SK-N-SH (cell line): ENCODE data around the gene DLG2. TPM values are rescaled to one million over a fixed set of nuclear protein-coding genes. Genes with fewer than 3 reads are reported as not detected.

Source experiments
- CTCF ChIA-PET: fragments of 300-600, 350-600 bp; formaldehyde crosslinking; extraction: SDS; loops from one replicate; lab custom pipeline; 2021; lab: Yijun Ruan, JAX
- POLR2A ChIA-PET: fragments of 350-600 bp; sonication (Branson Sonifier 250); formaldehyde crosslinking; extraction: SDS; loops from one replicate; lab custom pipeline; 2020; ENCODE audit warnings: antibody characterized with exemption, inconsistent platforms; lab: Yijun Ruan, JAX
- DNase-seq: peaks from one replicate; pipeline ENCODE4 v3.0.0; 2012
- H2AFZ ChIP-seq: fragments of 200-600 bp; sonication (generic); 2 replicates; pipeline ENCODE4 v1.8.1; 2016; ENCODE audit warnings: antibody characterized with exemption, mild to moderate bottlenecking, low read depth
- H3F3A ChIP-seq: fragments of 200-600 bp; sonication (generic); replicated peaks from 2 replicates; pipeline ENCODE3; 2016; ENCODE audit warnings: antibody characterized with exemption, mild to moderate bottlenecking; ENCODE audit not compliant: insufficient read depth
- H3K27ac ChIP-seq, 2 experiments: fragments of 200-500 bp in 1 of 2; fragments of 200-600 bp in 1 of 2; sonication (Bioruptor generic) in 1 of 2; sonication (generic), shearing (Covaris generic) in 1 of 2; 2 replicates each; pipeline versions ENCODE4 v1.5.1 to v1.6.1; 2014 to 2016; ENCODE audit warnings: low read depth in 2 of 2, inconsistent platforms in 1 of 2, low read length in 1 of 2, mild to moderate bottlenecking in 1 of 2, mixed read lengths in 1 of 2
- H3K27me3 ChIP-seq: fragments of 200-600 bp; sonication (generic), shearing (Covaris generic); 2 replicates; pipeline ENCODE4 v1.6.1; 2016; ENCODE audit warnings: mixed run types; ENCODE audit not compliant: insufficient read depth
- H3K36me3 ChIP-seq, 2 experiments: fragments of 200-500 bp in 1 of 2; fragments of 200-600 bp in 1 of 2; sonication (Bioruptor generic) in 1 of 2; sonication (generic) in 1 of 2; replicated peaks in 1 of 2; 2 replicates each; pipeline versions ENCODE3 to v1.5.1; 2014 to 2016; ENCODE audit warnings: low read length in 1 of 2, mild to moderate bottlenecking in 1 of 2; ENCODE audit not compliant: insufficient read depth in 2 of 2, control insufficient read depth in 1 of 2
- H3K4me1 ChIP-seq, 2 experiments: fragments of 200-500 bp in 1 of 2; fragments of 200-600 bp in 1 of 2; sonication (Bioruptor generic) in 1 of 2; sonication (generic), shearing (Covaris generic) in 1 of 2; 2 replicates each; pipeline versions ENCODE4 v1.5.1 to v1.6.1; 2014 to 2016; ENCODE audit warnings: low read depth in 1 of 2, low read length in 1 of 2, mixed run types in 1 of 2; ENCODE audit not compliant: insufficient read depth in 2 of 2, control insufficient read depth in 1 of 2
- H3K4me2 ChIP-seq: fragments of 200-600 bp; sonication (generic), shearing (Covaris generic); 2 replicates; pipeline ENCODE4 v1.6.1; 2017; ENCODE audit warnings: mixed run types
- H3K4me3 ChIP-seq, 2 experiments: fragments of 200-500 bp in 1 of 2; fragments of 200-600 bp in 1 of 2; sonication (Bioruptor generic) in 1 of 2; sonication (generic), shearing (Covaris generic) in 1 of 2; 2 replicates each; pipeline versions ENCODE4 v1.5.1 to v1.8.1; 2014 to 2016; ENCODE audit warnings: low read depth in 2 of 2, inconsistent platforms in 1 of 2, low read length in 1 of 2, mild to moderate bottlenecking in 1 of 2, mixed read lengths in 1 of 2, moderate library complexity in 1 of 2
- H3K79me2 ChIP-seq: fragments of 200-600 bp; sonication (generic); 2 replicates; pipeline ENCODE4 v1.8.1; 2017; ENCODE audit warnings: mild to moderate bottlenecking; ENCODE audit not compliant: insufficient read depth
- H3K9ac ChIP-seq: fragments of 200-600 bp; sonication (generic); 2 replicates; pipeline ENCODE4 v1.6.1; 2017; ENCODE audit warnings: mixed run types
- H3K9me2 ChIP-seq: fragments of 200-600 bp; sonication (generic); 2 replicates; pipeline ENCODE4 v1.6.1; 2017; ENCODE audit warnings: mixed run types
- H3K9me3 ChIP-seq: fragments of 200-600 bp; sonication (generic); 2 replicates; pipeline ENCODE4 v1.6.1; 2017; ENCODE audit warnings: mixed run types, mild to moderate bottlenecking, moderate library complexity
- H4K20me1 ChIP-seq: fragments of 200-600 bp; sonication (generic); 2 replicates; pipeline ENCODE4 v1.6.1; 2017; ENCODE audit warnings: mild to moderate bottlenecking, mixed run types; ENCODE audit not compliant: insufficient read depth
- CTCF ChIP-seq: fragments of 200-600 bp; sonication (generic); IDR thresholded peaks from 2 replicates; pipeline ENCODE4 v1.6.1; 2017; ENCODE audit warnings: antibody characterized with exemption, mild to moderate bottlenecking, moderate library complexity
- FOXJ3 ChIP-seq: sonication (generic); formaldehyde crosslinking; IDR thresholded peaks from 2 replicates; pipeline ENCODE4 v1.5.1; 2020; ENCODE audit warnings: mild to moderate bottlenecking, missing genetic modification reagents
- GABPA ChIP-seq: IDR thresholded peaks from 2 replicates; pipeline ENCODE4 v1.4.0; 2012; ENCODE audit warnings: low read depth, mild to moderate bottlenecking
- GATA2 ChIP-seq: sonication (generic); formaldehyde crosslinking; IDR thresholded peaks from 2 replicates; pipeline ENCODE4 v1.5.0; 2020; ENCODE audit warnings: mild to moderate bottlenecking, missing genetic modification reagents
- MEF2A ChIP-seq: IDR thresholded peaks from 2 replicates; pipeline ENCODE4 v1.4.0; 2012; ENCODE audit warnings: low read depth, borderline replicate concordance
- MXI1 ChIP-seq: IDR thresholded peaks from 2 replicates; pipeline ENCODE4 v1.6.1; 2012; ENCODE audit warnings: mild to moderate bottlenecking, low read depth, low read length, improper control_type of control experiment
- NFIC ChIP-seq: IDR thresholded peaks from 2 replicates; pipeline ENCODE4 v1.4.0; 2012; ENCODE audit warnings: borderline replicate concordance
- NRF1 ChIP-seq: IDR thresholded peaks from 2 replicates; pipeline ENCODE4 v1.6.1; 2012; ENCODE audit warnings: low read depth, mild to moderate bottlenecking, low read length
- RCOR1 ChIP-seq: fragments of 150-350 bp; IDR thresholded peaks from 2 replicates; pipeline ENCODE4 v1.6.1; 2017; ENCODE audit warnings: antibody characterized with exemption, low read length
- RXRA ChIP-seq: IDR thresholded peaks from 2 replicates; pipeline ENCODE4 v1.4.0; 2012; ENCODE audit warnings: low read depth, mild to moderate bottlenecking, borderline replicate concordance
- SMC3 ChIP-seq: IDR thresholded peaks from 2 replicates; pipeline ENCODE4 v1.6.1; 2012; ENCODE audit warnings: low read depth, low read length, improper control_type of control experiment
- TCF12 ChIP-seq: IDR thresholded peaks from 2 replicates; pipeline ENCODE4 v1.4.0; 2012
- TEAD4 ChIP-seq: IDR thresholded peaks from 2 replicates; pipeline ENCODE4 v1.4.0; 2012; ENCODE audit warnings: mild to moderate bottlenecking, borderline replicate concordance; ENCODE audit not compliant: insufficient read depth
- USF1 ChIP-seq: IDR thresholded peaks from 2 replicates; pipeline ENCODE4 v1.4.0; 2012; ENCODE audit warnings: low read depth, borderline replicate concordance
- YY1 ChIP-seq: IDR thresholded peaks from 2 replicates; pipeline ENCODE4 v1.4.0; 2012; ENCODE audit warnings: low read depth, mild to moderate bottlenecking
- WGBS: methylation state at CpG from one replicate; pipeline ENCODE4 v1.1.6; 2017; ENCODE audit warnings: low lambda C conversion rate; 5-methylcytosine and 5-hydroxymethylcytosine counted together
- polyA plus RNA-seq, 3 experiments: library from polyadenylated mRNA; depleted of rRNA; stranded (reverse); fragments of >200 nt; gene quantifications; 2 replicates each; pipeline ENCODE4 v1.2.3, GENCODE V29; 2012
- TF ChIP-seq, protein P1 (sequence below): IDR thresholded peaks from 2 replicates; pipeline ENCODE4; 2012
- TF ChIP-seq, protein P2 (sequence below): fragments of 150-350 bp; IDR thresholded peaks from 2 replicates; pipeline ENCODE4 v1.6.1; 2017; ENCODE audit warnings: antibody characterized with exemption, low read length, low read depth, borderline replicate concordance

The DLG2 gene
- polyA plus RNA-seq, 1 of the 3 experiments (the other 2 are of a cell fraction), result 0.21 TPM

DNA sequence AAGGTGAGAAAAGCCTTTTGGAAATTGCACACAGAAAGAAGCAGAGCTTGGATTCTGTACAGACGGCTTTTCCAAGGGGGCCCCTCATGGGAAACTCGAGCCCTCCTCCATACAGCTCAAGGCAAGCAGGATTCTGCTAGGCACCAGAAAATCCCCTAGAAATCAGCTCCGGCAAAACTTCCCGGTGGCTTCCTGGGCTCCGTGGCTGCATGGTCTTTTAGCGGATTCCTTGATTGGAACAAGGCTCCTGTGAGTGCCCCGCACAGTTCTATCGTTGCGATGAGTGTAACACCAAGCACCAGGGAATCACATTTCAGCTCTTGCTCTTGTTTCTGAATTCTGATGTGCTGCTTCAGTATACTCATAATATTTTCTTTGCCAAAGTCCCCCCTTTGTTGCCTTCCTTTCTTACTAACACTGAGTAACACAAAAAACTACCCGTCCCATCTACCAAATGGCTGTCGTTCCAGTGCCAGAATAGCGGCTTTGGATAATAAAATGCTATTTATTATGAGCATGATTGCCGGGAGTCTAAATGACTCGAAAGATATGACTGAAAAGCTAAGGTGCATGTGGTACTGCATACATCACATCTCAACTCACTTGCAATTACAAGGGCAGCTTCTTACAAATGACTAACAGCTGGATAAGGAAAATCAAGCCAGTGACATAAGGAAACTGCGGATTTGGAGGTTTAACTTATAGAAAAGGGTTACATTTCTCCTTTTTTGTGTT, 494.1 kb downstream of the DLG2 start:
- Histone ChIP-seq H3K9ac (no peak overlapping the region), H3K4me2 (no peak overlapping the region), H3K9me3 (no peaks in the 10 kb centered on the region), H3K27ac (no peak overlapping the region), H4K20me1 (no peaks in the 10 kb centered on the region), H3K79me2 (no peaks in the 10 kb centered on the region), H3K27me3 (peaks cover 9% of the 10 kb centered on the region; the same call in 1 of the 2 replicates), H3F3A (no peaks in the 10 kb centered on the region), H2AFZ (no peak overlapping the region), H3K4me1 (no peaks in the 10 kb centered on the region), H3K9me2 (no peaks in the 10 kb centered on the region), H3K36me3 (no peaks in the 10 kb centered on the region), H3K4me3 (peak overlapping the region in 1 of 2 experiments; percentile 5; a peak in 1 of 4 replicates)
- TF ChIP-seq MXI1, result no peak
- no peak for TF ChIP-seq MEF2A
- TF ChIP-seq FOXJ3 (CRISPR knock-in tag), result no peak
- TF ChIP-seq, protein P1, sequence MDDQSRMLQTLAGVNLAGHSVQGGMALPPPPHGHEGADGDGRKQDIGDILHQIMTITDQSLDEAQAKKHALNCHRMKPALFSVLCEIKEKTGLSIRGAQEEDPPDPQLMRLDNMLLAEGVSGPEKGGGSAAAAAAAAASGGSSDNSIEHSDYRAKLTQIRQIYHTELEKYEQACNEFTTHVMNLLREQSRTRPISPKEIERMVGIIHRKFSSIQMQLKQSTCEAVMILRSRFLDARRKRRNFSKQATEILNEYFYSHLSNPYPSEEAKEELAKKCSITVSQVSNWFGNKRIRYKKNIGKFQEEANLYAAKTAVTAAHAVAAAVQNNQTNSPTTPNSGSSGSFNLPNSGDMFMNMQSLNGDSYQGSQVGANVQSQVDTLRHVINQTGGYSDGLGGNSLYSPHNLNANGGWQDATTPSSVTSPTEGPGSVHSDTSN, result no peak
- no peak for TF ChIP-seq CTCF
- no peak for TF ChIP-seq TCF12
- no peak for TF ChIP-seq RCOR1
- no peak for TF ChIP-seq YY1
- TF ChIP-seq, protein P2, sequence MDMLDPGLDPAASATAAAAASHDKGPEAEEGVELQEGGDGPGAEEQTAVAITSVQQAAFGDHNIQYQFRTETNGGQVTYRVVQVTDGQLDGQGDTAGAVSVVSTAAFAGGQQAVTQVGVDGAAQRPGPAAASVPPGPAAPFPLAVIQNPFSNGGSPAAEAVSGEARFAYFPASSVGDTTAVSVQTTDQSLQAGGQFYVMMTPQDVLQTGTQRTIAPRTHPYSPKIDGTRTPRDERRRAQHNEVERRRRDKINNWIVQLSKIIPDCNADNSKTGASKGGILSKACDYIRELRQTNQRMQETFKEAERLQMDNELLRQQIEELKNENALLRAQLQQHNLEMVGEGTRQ, result no peak
- no peak for TF ChIP-seq NFIC
- no peak for TF ChIP-seq TEAD4
- no peak for TF ChIP-seq USF1
- no peak for TF ChIP-seq NRF1
- no peak for TF ChIP-seq GATA2
- TF ChIP-seq SMC3, result no peak
- no peak for TF ChIP-seq RXRA
- TF ChIP-seq GABPA, result no peak
- DNase-seq, result no peak
- CTCF ChIA-PET, result no interaction called here
- POLR2A ChIA-PET, result no interaction called here
- 17% methylated on average over 15 of the region's 15 CpGs for WGBS
